Activated CD8-positive, alpha-beta memory T cell treated with anti-CD3 and anti-CD28 coated beads, Interleukin-2, amount 50 U/mL, for 24 hours (primary cell): Measurements from ENCODE around the gene EDNRA.

ENCODE experiments used
- DNase-seq: peaks from one replicate; pipeline ENCODE4 v3.0.0-alpha.2; 2020; ENCODE audit errors: extremely low read depth

Gene EDNRA

DNA sequence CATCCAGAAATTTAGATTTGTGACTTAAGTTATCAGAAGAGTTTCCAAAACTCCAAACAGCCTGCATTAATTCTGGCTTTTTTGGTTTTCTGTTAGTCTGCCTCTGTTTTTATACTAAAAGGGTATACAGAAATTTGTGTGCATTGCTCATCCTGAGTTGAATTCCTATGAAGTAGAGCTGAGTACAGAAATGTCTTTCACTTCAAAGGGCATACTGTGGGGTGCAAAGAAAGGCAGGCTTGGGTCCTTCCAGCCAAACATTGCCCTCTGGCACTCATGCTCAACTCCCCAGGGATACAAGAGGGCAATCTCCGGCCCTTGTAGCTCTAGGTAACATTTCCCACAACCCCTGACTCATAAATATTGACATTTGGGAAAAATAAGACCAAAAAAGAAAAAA lies 108.7 kb downstream of the EDNRA start:
- DNase-seq: no peak

DNA sequence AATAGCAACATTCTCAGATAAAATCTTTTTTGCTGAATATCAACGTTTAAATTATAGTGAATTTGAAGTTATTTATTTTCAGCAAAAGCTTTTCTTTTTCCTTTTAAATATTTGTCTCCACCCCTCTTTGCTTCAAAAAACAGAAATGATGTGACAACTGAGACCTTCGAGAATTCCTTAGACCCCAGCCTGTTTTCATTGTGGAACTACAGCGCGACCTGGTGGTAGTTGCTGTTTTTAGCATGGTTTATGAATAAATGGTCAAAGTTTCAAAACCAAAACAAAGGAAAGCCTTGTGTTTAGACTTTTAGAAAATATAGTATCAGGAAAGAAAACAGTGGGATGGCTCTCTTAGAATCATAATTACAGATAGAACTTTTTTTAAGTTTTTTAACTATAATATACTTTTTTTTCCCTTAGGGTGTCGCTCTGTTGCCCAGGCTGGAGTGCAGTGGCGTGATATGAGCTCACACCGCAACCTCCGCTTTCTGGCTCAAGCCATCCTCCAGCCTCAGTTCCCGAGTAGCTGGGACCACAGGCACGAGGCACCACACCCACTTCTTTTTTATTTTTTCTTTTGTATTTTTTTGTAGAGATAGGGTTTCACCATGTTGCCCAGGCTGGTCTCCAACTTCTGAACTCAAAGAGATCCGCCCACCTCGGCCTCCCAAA lies 109.5 kb downstream of the EDNRA start:
- no peak for DNase-seq

DNA sequence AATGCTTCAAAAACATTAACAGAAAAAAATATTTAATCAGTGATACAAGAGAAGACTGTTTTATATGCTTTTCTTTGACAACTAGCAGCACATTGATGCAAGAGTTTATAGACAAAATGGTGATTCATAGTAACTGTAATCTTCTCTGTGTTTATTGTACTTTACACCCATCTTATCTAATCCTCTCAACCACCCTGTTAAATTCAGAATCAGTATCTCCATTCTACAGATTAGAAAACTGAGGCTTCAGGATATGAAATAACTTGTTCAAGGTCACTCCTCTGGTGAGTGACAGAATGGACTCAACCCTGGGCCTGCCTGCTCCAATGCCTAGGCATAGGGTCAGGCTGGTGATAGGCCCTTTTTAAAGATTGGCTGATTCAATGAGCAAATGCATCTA lies 110.2 kb downstream of the EDNRA start:
- no peak for DNase-seq

DNA sequence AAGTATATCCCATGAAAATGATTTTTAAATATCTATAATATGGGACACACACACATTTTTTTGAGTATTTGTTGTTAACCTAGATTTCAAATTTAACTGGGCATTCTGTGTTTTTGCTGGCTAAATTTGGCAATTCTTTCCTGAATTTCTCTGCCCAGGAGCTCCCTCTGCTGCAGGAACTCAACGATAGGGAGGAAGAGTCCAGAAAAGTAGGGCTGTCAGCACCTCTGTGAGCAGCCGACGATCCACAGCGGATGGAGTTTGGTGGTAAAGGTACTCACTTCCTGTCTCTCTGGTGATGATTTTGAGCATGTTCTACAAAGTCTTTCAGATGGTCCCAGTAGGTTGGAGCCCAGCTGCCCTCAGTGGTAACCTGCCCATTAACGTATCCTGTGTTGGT lies 113.2 kb downstream of the EDNRA start:
- DNase-seq: no peak
